Measurements from ENCODE around the gene ZFYVE1.

- TF ChIP-seq CTCF (IDR thresholded peaks at IDR 0.05) (no peak), POLR2AphosphoS5 (IDR thresholded peaks at IDR 0.05) (peak; percentile 99)
Measured at GRCh38 chr14:73058224-73058921, 31.5 kb upstream of the ZFYVE1 start, which contains the start of gene RBM25.

Data from breast epithelium (tissue), 3 donors.